Subcutaneous abdominal adipose tissue (tissue), 5 donors: ENCODE data around the gene PCDHGB1.
A peak's percentile ranks its signal among the peaks of the same experiment; 100 is the strongest.
"Not testable (repeated sequence)": the region's sequence is repeated elsewhere in the genome, so short reads cannot be mapped to it uniquely, and the experiment has no call there.

Experiments used
- H3K27ac ChIP-seq: one replicate; pipeline ENCODE4 v1.7.0; 2013; ENCODE audit warnings: low read depth, mild to moderate bottlenecking, inconsistent platforms, low read length, moderate library complexity
- H3K27me3 ChIP-seq, 5 donors: one replicate each; pipeline ENCODE4 v1.7.0; 2013; ENCODE audit warnings: low read length in 5 of 5, inconsistent platforms in 1 of 5; ENCODE audit not compliant: control insufficient read depth in 5 of 5, insufficient read depth in 4 of 5
- H3K36me3 ChIP-seq, 5 donors: one replicate each; pipeline ENCODE4 v1.7.0; 2013; ENCODE audit warnings: low read length in 5 of 5; ENCODE audit not compliant: control insufficient read depth in 5 of 5, insufficient read depth in 5 of 5
- H3K4me1 ChIP-seq, 5 donors: one replicate each; pipeline ENCODE4 v1.7.0; 2013; ENCODE audit warnings: low read length in 5 of 5, mild to moderate bottlenecking in 3 of 5, moderate library complexity in 1 of 5; ENCODE audit not compliant: control insufficient read depth in 5 of 5, insufficient read depth in 5 of 5
- H3K4me3 ChIP-seq, 5 donors: one replicate each; pipeline ENCODE4 v1.7.0; 2013; ENCODE audit warnings: low read length in 5 of 5, low read depth in 1 of 5
- H3K9ac ChIP-seq, 5 donors: one replicate each; pipeline ENCODE4 v1.7.0; 2013; ENCODE audit warnings: low read length in 5 of 5, mild to moderate bottlenecking in 4 of 5, moderate library complexity in 3 of 5
- H3K9me3 ChIP-seq, 5 donors: one replicate each; pipeline ENCODE4 v1.7.0; 2013; ENCODE audit warnings: low read length in 5 of 5; ENCODE audit not compliant: control insufficient read depth in 5 of 5
- donor health status: healthy.
- donor health status: healthy.
- donor health status: healthy.
- donor health status: healthy.
- donor health status: healthy.

PCDHGB1 gene

GRCh38 chr5:141349917-141350619, at the start of gene PCDHGB1:
Gene PCDHGB1, plus strand, starts transcription at chr5:141350099. Its CDS starts 162 bp downstream, at chr5:141350261.
- H3K4me1 ChIP-seq = peaks cover 0 to 6% (median 2%) of the 10 kb centered on the region in 5 donors
- peak within 1 kb of the TSS; percentile 34 to 63 (median 39) for H3K4me3 ChIP-seq
- H3K27me3 ChIP-seq = peaks cover 0 to 17% (median 6%) of the 10 kb centered on the region in 5 donors
- H3K36me3 ChIP-seq = no peaks in the 10 kb centered on the region
- peaks cover 26 to 60% (median 52%) of the 10 kb centered on the region in 5 donors for H3K9me3 ChIP-seq
- H3K9ac ChIP-seq = no peak within 1 kb of the TSS
- H3K27ac ChIP-seq = no peak within 1 kb of the TSS

- Histone ChIP-seq H3K9me3 (peaks cover 46 to 87% (median 83%) of the 10 kb centered on the region in 5 donors), H3K27me3 (no peaks in the 10 kb centered on the region), H3K36me3 (no peaks in the 10 kb centered on the region), H3K4me3 (peak within 1 kb of the TSS; percentile 24 to 53 (median 45)), H3K4me1 (no peaks in the 10 kb centered on the region), H3K9ac (no peak within 1 kb of the TSS), H3K27ac (no peak within 1 kb of the TSS)
Observed at GRCh38 chr5:141303756-141304155, 46.1 kb upstream of the PCDHGB1 start, which contains the start of gene SLC25A2. Gene SLC25A2, minus strand, starts transcription at chr5:141304049. Its CDS starts 184 bp downstream, at chr5:141303865.

GRCh38 chr5:141306630-141307029, 43.3 kb upstream of the PCDHGB1 start:
- Histone ChIP-seq H3K9ac (no peak overlapping the region), H3K27ac (no peak overlapping the region), H3K4me3 (peak overlapping the region in 2 of 5 donors; percentile 32 to 39), H3K27me3 (no peaks in the 10 kb centered on the region), H3K36me3 (no peaks in the 10 kb centered on the region), H3K9me3 (peaks cover 52 to 84% (median 81%) of the 10 kb centered on the region in 5 donors), H3K4me1 (no peaks in the 10 kb centered on the region)

- H3K4me3 ChIP-seq = no peak overlapping the region
- peaks cover 68 to 89% (median 78%) of the 10 kb centered on the region in 5 donors for H3K9me3 ChIP-seq
- H3K4me1 ChIP-seq = no peaks in the 10 kb centered on the region
- no peak overlapping the region for H3K9ac ChIP-seq
- H3K27ac ChIP-seq = no peak overlapping the region
- no peaks in the 10 kb centered on the region for H3K27me3 ChIP-seq
- peaks cover 0 to 25% (median 6%) of the 10 kb centered on the region in 5 donors for H3K36me3 ChIP-seq
Observed at GRCh38 chr5:141313711-141314110, 36.2 kb upstream of the PCDHGB1 start.

GRCh38 chr5:141316963-141317362, 32.9 kb upstream of the PCDHGB1 start:
- H3K4me3 ChIP-seq = peak overlapping the region in 1 of 5 donors; percentile 29
- H3K9me3 ChIP-seq = peaks cover 64 to 82% (median 70%) of the 10 kb centered on the region in 5 donors
- not testable (repeated sequence) for H3K27ac ChIP-seq, H3K27me3 ChIP-seq, H3K9ac ChIP-seq
- peaks cover 5 to 35% (median 17%) of the 10 kb centered on the region in 5 donors for H3K36me3 ChIP-seq
- peaks cover 0 to 19% (median 12%) of the 10 kb centered on the region in 5 donors for H3K4me1 ChIP-seq

- no peak overlapping the region for H3K9ac ChIP-seq
- H3K4me3 ChIP-seq = peak overlapping the region; percentile 93 to 98 (median 97)
- peaks cover 0 to 19% (median 12%) of the 10 kb centered on the region in 5 donors for H3K4me1 ChIP-seq
- H3K36me3 ChIP-seq = peaks cover 5 to 35% (median 17%) of the 10 kb centered on the region in 5 donors
- no peaks in the 10 kb centered on the region for H3K27me3 ChIP-seq
- peaks cover 50 to 63% (median 53%) of the 10 kb centered on the region in 5 donors for H3K9me3 ChIP-seq
- no peak overlapping the region for H3K27ac ChIP-seq
Observed at GRCh38 chr5:141319202-141319601, 30.7 kb upstream of the PCDHGB1 start.

- peaks cover 45 to 58% (median 48%) of the 10 kb centered on the region in 5 donors for H3K9me3 ChIP-seq
- H3K27me3 ChIP-seq = no peaks in the 10 kb centered on the region
- peaks cover 0 to 19% (median 12%) of the 10 kb centered on the region in 5 donors for H3K4me1 ChIP-seq
- no peak overlapping the region for H3K9ac ChIP-seq
- peak overlapping the region; percentile 93 to 98 (median 97) for H3K4me3 ChIP-seq
- H3K27ac ChIP-seq = peak overlapping the region; percentile 97
- peaks cover 5 to 35% (median 17%) of the 10 kb centered on the region in 5 donors for H3K36me3 ChIP-seq
Observed at GRCh38 chr5:141319699-141320098, 30.2 kb upstream of the PCDHGB1 start.

GRCh38 chr5:141320225-141321169, 29.4 kb upstream of the PCDHGB1 start, which contains the start of gene TAF7:
Gene TAF7, minus strand, starts transcription at chr5:141320784. Its CDS starts 740 bp downstream, at chr5:141320044.
- Histone ChIP-seq H3K9me3 (peaks cover 37 to 50% (median 40%) of the 10 kb centered on the region in 5 donors), H3K27ac (peak within 1 kb of the TSS; percentile 97), H3K4me3 (peak within 1 kb of the TSS; percentile 93 to 98 (median 97)), H3K36me3 (peaks cover 5 to 27% (median 17%) of the 10 kb centered on the region in 5 donors), H3K27me3 (no peaks in the 10 kb centered on the region), H3K4me1 (peaks cover 0 to 19% (median 12%) of the 10 kb centered on the region in 5 donors), H3K9ac (peak within 1 kb of the TSS; percentile 63 to 98 (median 95))

- H3K4me3 ChIP-seq = no peak overlapping the region
- H3K9ac ChIP-seq = no peak overlapping the region
- H3K4me1 ChIP-seq = peaks cover 0 to 28% (median 14%) of the 10 kb centered on the region in 5 donors
- peaks cover 22 to 40% (median 31%) of the 10 kb centered on the region in 5 donors for H3K9me3 ChIP-seq
- H3K27me3 ChIP-seq = no peaks in the 10 kb centered on the region
- no peak overlapping the region for H3K27ac ChIP-seq
- H3K36me3 ChIP-seq = peaks cover 5 to 20% (median 12%) of the 10 kb centered on the region in 5 donors
Observed at GRCh38 chr5:141322261-141322660, 27.6 kb upstream of the PCDHGB1 start.
